CD4-positive, alpha-beta T cell (primary cell): ENCODE results near the gene EIF4E. TPM values are rescaled to one million over a fixed set of nuclear protein-coding genes. Genes with fewer than 3 reads are reported as not detected.
"Not testable (repeated sequence)": the region's sequence is repeated elsewhere in the genome, so short reads cannot be mapped to it uniquely, and the experiment has no call there.

Experiments
- ATAC-seq: fragments of 200-7000 bp; cut with Tn5 transposase; one replicate; pipeline ENCODE4 v1.10.0; 2022; ENCODE audit warnings: mild to moderate bottlenecking; ENCODE audit not compliant: poor library complexity
- CTCF ChIA-PET: fragments of 350-600 bp; sonication (Branson Sonifier 250); formaldehyde crosslinking; loops from one replicate; lab custom pipeline; 2021; ENCODE audit warnings: antibody characterized with exemption, inconsistent platforms; lab: Charles Lee
- POLR2A ChIA-PET: fragments of 350-600 bp; sonication (Branson Sonifier 250); formaldehyde crosslinking; loops from one replicate; lab custom pipeline; 2021; ENCODE audit warnings: antibody characterized with exemption, inconsistent platforms; lab: Charles Lee
- DNase-seq, 14 experiments: peaks; one replicate each; pipeline ENCODE4 v3.0.0-alpha.2; 2013 to 2020; ENCODE audit warnings: mixed read lengths in 2 of 14
- H3K27ac ChIP-seq, 2 donors: one replicate each; pipeline versions ENCODE4 v1.5.1 to v1.7.0; 2013; ENCODE audit warnings: low read length in 2 of 2, low read depth in 1 of 2, mild to moderate bottlenecking in 1 of 2
- H3K27me3 ChIP-seq, 2 experiments: 1 replicate in 1 of 2; 2 replicates in 1 of 2; pipeline versions ENCODE4 v1.6.1 to v1.7.0; 2013; ENCODE audit warnings: low read length in 2 of 2, control low read depth in 1 of 2, mild to moderate bottlenecking in 1 of 2, moderate library complexity in 1 of 2; ENCODE audit not compliant: insufficient read depth in 2 of 2, control insufficient read depth in 1 of 2
- H3K36me3 ChIP-seq: one replicate; pipeline ENCODE4 v1.6.1; 2013; ENCODE audit warnings: low read length, control low read depth; ENCODE audit not compliant: insufficient read depth
- H3K4me1 ChIP-seq: one replicate; pipeline ENCODE4 v1.6.1; 2013; ENCODE audit warnings: low read length, control low read depth; ENCODE audit not compliant: insufficient read depth
- H3K4me3 ChIP-seq: one replicate; pipeline ENCODE4 v1.5.1; 2013; ENCODE audit warnings: mild to moderate bottlenecking, low read length, moderate library complexity
- H3K9me3 ChIP-seq, 2 experiments: 1 replicate in 1 of 2; 2 replicates in 1 of 2; pipeline versions ENCODE4 v1.6.1 to v1.7.0; 2013; ENCODE audit warnings: low read length in 2 of 2, mild to moderate bottlenecking in 2 of 2, control low read depth in 1 of 2, moderate library complexity in 1 of 2; ENCODE audit not compliant: control insufficient read depth in 1 of 2, insufficient read depth in 1 of 2
- H3K27ac Mint-ChIP-seq: one replicate; pipeline ENCODE4 v1.8.0; 2020; ENCODE audit warnings: mixed read lengths
- H3K27me3 Mint-ChIP-seq: one replicate; pipeline ENCODE4 v1.8.0; 2021; ENCODE audit warnings: mixed read lengths
- H3K36me3 Mint-ChIP-seq: one replicate; pipeline ENCODE4 v1.8.0; 2021; ENCODE audit warnings: low read depth, mixed read lengths
- H3K4me1 Mint-ChIP-seq: one replicate; pipeline ENCODE4 v1.8.0; 2021; ENCODE audit warnings: low read depth, mixed read lengths
- H3K4me3 Mint-ChIP-seq: one replicate; pipeline ENCODE4 v1.8.0; 2020; ENCODE audit warnings: mild to moderate bottlenecking, mixed read lengths
- H3K9me3 Mint-ChIP-seq: one replicate; pipeline ENCODE4 v1.8.0; 2020; ENCODE audit warnings: mixed read lengths
- intact Hi-C, 2 experiments: fragments of 100-400 bp; cut with DNase I in 1 of 2; cut with micrococcal nuclease in 1 of 2; formaldehyde crosslinking; loops; one replicate each; pipeline versions ENCODE4 v1.15.1 to v1.9.0; 2023 to 2025; cut with DNase I, micrococcal nuclease
- total RNA-seq, 174 experiments: library from RNA in 2 of 174; stranded (reverse) in 2 of 174; gene quantifications; one replicate each; pipeline ENCODE4 v1.2.3 and lab custom pipeline; 2021 to 2026
- TF ChIP-seq, protein P1 (sequence below): fragments of 200-600 bp; IDR thresholded peaks from one replicate; pipeline ENCODE4 v1.8.0; 2022; ENCODE audit warnings: antibody characterized with exemption, mild to moderate bottlenecking

The EIF4E gene
- total RNA-seq, 2 experiments from 2014 or later: 47.2 to 49.2 TPM

DNA sequence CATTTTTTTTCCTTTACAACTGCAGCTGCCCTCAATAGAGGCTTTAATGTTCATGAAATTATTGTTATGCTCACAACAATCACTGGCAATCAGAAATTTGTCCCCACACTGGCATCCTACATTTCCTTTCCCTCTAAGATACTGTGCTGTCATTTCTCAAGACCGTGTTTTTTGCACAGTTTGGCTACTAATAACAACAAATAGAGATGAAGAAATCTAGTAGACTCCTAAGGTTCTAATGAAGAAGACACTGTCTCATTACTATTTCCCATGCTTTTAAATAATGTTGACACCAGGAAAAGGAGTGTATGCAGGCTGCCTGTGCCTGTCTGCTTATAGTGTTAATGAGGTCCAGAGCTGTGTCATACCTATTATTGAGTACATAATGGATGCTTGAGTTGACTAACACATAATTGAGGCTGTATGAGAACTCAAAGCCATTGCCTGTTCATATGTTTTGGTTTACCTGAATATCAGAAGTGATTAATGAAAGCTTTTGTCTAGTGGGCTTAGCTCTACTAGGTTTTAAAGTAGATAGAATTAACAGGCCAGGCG, 1.5 kb upstream of the EIF4E start:
- no peaks in the 10 kb centered on the region for H3K9me3 Mint-ChIP-seq
- ATAC-seq (no peak), DNase-seq (peak in 2 of 14 experiments; percentile 35 to 43)
- H3K4me1 Mint-ChIP-seq: peaks cover 37% of the 10 kb centered on the region
- POLR2A ChIA-PET: interaction anchor here (0.7 to 5.1 kb wide), 3 partner anchors 65 to 272 kb away, joined by 3 to 72 read pairs (median 15); partner anchors contain the start of genes METAP1 and TSPAN5
- TF ChIP-seq, protein P1, sequence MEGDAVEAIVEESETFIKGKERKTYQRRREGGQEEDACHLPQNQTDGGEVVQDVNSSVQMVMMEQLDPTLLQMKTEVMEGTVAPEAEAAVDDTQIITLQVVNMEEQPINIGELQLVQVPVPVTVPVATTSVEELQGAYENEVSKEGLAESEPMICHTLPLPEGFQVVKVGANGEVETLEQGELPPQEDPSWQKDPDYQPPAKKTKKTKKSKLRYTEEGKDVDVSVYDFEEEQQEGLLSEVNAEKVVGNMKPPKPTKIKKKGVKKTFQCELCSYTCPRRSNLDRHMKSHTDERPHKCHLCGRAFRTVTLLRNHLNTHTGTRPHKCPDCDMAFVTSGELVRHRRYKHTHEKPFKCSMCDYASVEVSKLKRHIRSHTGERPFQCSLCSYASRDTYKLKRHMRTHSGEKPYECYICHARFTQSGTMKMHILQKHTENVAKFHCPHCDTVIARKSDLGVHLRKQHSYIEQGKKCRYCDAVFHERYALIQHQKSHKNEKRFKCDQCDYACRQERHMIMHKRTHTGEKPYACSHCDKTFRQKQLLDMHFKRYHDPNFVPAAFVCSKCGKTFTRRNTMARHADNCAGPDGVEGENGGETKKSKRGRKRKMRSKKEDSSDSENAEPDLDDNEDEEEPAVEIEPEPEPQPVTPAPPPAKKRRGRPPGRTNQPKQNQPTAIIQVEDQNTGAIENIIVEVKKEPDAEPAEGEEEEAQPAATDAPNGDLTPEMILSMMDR: no peak
- no peak overlapping the region for H3K27ac ChIP-seq
- H3K36me3 ChIP-seq: peaks cover 5% of the 10 kb centered on the region
- intact Hi-C loops: loop anchor here (1.0 to 10.0 kb wide), 3 partner anchors 126 to 534 kb away; no protein-coding TSS in a partner anchor
- H3K27ac Mint-ChIP-seq: peak overlapping the region; percentile 98
- H3K27me3 ChIP-seq: no peaks in the 10 kb centered on the region
- H3K27me3 Mint-ChIP-seq: no peaks in the 10 kb centered on the region
- H3K36me3 Mint-ChIP-seq: peaks cover 28% of the 10 kb centered on the region
- CTCF ChIA-PET: interaction anchor here (2.1 to 7.9 kb wide), 3 partner anchors 65 to 463 kb away, joined by 7 to 70 read pairs (median 8); partner anchors contain the start of gene METAP1
- H3K4me1 ChIP-seq: peaks cover 17% of the 10 kb centered on the region
- H3K9me3 ChIP-seq: no peaks in the 10 kb centered on the region
- peak overlapping the region; percentile 96 for H3K4me3 ChIP-seq
- H3K4me3 Mint-ChIP-seq: peak overlapping the region; percentile 98

- intact Hi-C loops: loop anchor here (1.0 to 10.0 kb wide), 15 partner anchors 37 to 1018 kb away; partner anchors contain the start of genes DNAJB14 (in 2 of the 2), METAP1 (in 2 of the 2), TRMT10A (in 2 of the 2) and ADH5 (in 1 of the 2)
- peak overlapping the region; percentile 96 for H3K4me3 ChIP-seq
- H3K4me1 ChIP-seq: peaks cover 17% of the 10 kb centered on the region
- ChIA-PET POLR2A (interaction anchor here (0.6 to 5.1 kb wide), 16 partner anchors 13 to 1017 kb away, joined by 3 to 72 read pairs (median 5); partner anchors contain the start of genes ADH5, DNAJB14, LAMTOR3 and METAP1), CTCF (interaction anchor here (1.0 to 7.9 kb wide), 7 partner anchors 16 to 786 kb away, joined by 3 to 70 read pairs (median 5); partner anchors contain the start of genes METAP1 and STPG2)
- DNase-seq (peak; percentile 5 to 81 (median 28)), ATAC-seq (peak; percentile 24)
- Mint-ChIP-seq H3K36me3 (peaks cover 28% of the 10 kb centered on the region), H3K27me3 (no peaks in the 10 kb centered on the region), H3K9me3 (no peaks in the 10 kb centered on the region), H3K4me3 (peak overlapping the region; percentile 98), H3K4me1 (peaks cover 40% of the 10 kb centered on the region), H3K27ac (peak overlapping the region; percentile 98)
- peak overlapping the region; percentile 33 to 94 for H3K27ac ChIP-seq
- H3K9me3 ChIP-seq: no peaks in the 10 kb centered on the region
- H3K27me3 ChIP-seq: no peaks in the 10 kb centered on the region
- TF ChIP-seq, protein P1: no peak
- peaks cover 5% of the 10 kb centered on the region for H3K36me3 ChIP-seq
These were observed 671 bp upstream of the EIF4E start for GRCh38 chr4:98929341-98930267.

DNA sequence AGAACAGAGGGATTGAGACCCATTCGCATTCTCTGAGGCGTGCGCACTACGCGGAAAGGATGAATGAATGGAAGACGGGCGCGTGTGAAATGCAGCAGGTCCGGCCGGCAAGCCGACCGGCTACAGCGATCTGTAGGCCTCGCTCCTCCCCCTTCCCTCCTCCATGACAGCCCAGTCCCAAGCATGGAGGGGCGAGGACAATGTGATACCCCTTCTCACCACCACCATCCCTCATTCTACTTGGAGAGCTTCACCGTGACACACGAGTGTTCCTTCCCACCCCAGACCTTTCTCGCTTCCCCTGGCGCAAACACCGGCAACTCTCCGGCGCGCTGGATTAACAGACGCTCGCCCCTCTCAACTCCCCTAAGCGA, 815 bp downstream of the EIF4E start:
- no peaks in the 10 kb centered on the region for H3K9me3 Mint-ChIP-seq
- peak overlapping the region; percentile 96 for H3K4me3 ChIP-seq
- H3K27ac Mint-ChIP-seq: peak overlapping the region; percentile 98
- peaks cover 39% of the 10 kb centered on the region for H3K36me3 Mint-ChIP-seq
- intact Hi-C loops: loop anchor here (2.0 to 10.0 kb wide), 11 partner anchors 36 to 1019 kb away; partner anchors contain the start of genes DNAJB14 (in 2 of the 2), TRMT10A (in 2 of the 2), ADH5 (in 1 of the 2) and DAPP1 (in 1 of the 2)
- H3K27me3 Mint-ChIP-seq: no peaks in the 10 kb centered on the region
- no peaks in the 10 kb centered on the region for H3K9me3 ChIP-seq
- TF ChIP-seq, protein P1: no peak
- no peaks in the 10 kb centered on the region for H3K27me3 ChIP-seq
- H3K4me3 Mint-ChIP-seq: peak overlapping the region; percentile 98
- ATAC-seq: peak; percentile 25
- ChIA-PET POLR2A (interaction anchor here (0.6 to 5.1 kb wide), 12 partner anchors 10 to 1018 kb away, joined by 5 to 72 read pairs (median 6); partner anchors contain the start of genes ADH5, DNAJB14, METAP1 and RAP1GDS1), CTCF (interaction anchor here (0.6 to 7.9 kb wide), 8 partner anchors 15 to 461 kb away, joined by 3 to 70 read pairs (median 4); partner anchors contain the start of genes METAP1 and TSPAN5)
- H3K27ac ChIP-seq: peak overlapping the region; percentile 85 to 94
- peak in 13 of 14 experiments; percentile 10 to 86 (median 48) for DNase-seq
- H3K4me1 Mint-ChIP-seq: peaks cover 53% of the 10 kb centered on the region
- peaks cover 5% of the 10 kb centered on the region for H3K36me3 ChIP-seq
- H3K4me1 ChIP-seq: peaks cover 20% of the 10 kb centered on the region

DNA sequence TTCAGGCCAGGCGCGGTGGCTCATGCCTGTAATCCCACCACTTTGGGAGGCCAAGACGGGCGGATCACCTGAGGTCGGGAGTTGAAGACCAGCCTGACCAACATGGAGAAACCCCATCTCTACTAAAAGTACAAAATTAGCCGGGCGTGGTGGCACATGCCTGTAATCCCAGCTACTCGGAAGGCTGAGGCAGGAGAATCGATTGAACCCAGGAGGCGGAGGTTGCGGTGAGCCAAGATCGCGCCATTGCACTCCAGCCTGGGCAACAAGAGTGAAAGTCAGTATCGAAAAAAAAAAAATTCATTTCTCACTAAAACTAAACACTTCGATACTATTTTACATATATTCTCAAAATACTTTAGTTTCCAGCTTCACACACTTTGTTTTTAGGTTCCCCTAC, 2.7 kb downstream of the EIF4E start:
- H3K27me3 ChIP-seq, H3K27ac ChIP-seq, ATAC-seq, H3K36me3 ChIP-seq, H3K9me3 Mint-ChIP-seq, H3K9me3 ChIP-seq, H3K27me3 Mint-ChIP-seq, H3K27ac Mint-ChIP-seq, DNase-seq, H3K4me3 ChIP-seq: not testable (repeated sequence)
- H3K4me3 Mint-ChIP-seq: peak overlapping the region; percentile 71
- peaks cover 23% of the 10 kb centered on the region for H3K4me1 ChIP-seq
- intact Hi-C loops: loop anchor here (5.0 to 10.0 kb wide), 8 partner anchors 34 to 1021 kb away; partner anchors contain the start of genes TRMT10A (in 2 of the 2), ADH5 (in 1 of the 2), DAPP1 (in 1 of the 2) and DNAJB14 (in 1 of the 2)
- H3K36me3 Mint-ChIP-seq: peaks cover 51% of the 10 kb centered on the region
- CTCF ChIA-PET: interaction anchor here (1.0 to 7.9 kb wide), 2 partner anchors 69 to 477 kb away, joined by 3 to 70 read pairs; partner anchors contain the start of gene METAP1
- POLR2A ChIA-PET: interaction anchor here (1.4 kb wide), 1 partner anchor 69 kb away, joined by 4 read pairs; the partner anchor contains the start of gene METAP1
- peaks cover 59% of the 10 kb centered on the region for H3K4me1 Mint-ChIP-seq
